ENCODE measurements around the gene TFDP1.

DNA sequence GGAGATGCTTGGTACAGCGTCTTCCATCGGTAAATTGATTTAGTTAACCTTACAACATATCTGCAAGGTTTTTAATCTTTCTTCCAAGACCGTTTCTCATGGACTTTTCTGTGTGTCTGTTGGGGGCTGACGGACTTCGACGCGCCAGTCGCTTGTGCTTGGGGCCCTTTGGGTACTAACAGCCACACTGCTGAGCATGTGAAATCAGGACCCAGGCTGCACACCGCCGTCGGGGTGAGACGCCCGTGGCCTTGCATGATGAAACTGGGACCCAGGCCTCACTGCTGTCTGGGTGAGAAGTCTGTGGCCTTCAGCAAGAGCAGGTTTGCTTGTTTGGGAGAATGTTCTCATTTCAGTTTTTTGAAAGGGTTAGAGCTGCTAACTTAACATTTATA lies 63.7 kb downstream of the TFDP1 start:
- TF ChIP-seq, protein P1, sequence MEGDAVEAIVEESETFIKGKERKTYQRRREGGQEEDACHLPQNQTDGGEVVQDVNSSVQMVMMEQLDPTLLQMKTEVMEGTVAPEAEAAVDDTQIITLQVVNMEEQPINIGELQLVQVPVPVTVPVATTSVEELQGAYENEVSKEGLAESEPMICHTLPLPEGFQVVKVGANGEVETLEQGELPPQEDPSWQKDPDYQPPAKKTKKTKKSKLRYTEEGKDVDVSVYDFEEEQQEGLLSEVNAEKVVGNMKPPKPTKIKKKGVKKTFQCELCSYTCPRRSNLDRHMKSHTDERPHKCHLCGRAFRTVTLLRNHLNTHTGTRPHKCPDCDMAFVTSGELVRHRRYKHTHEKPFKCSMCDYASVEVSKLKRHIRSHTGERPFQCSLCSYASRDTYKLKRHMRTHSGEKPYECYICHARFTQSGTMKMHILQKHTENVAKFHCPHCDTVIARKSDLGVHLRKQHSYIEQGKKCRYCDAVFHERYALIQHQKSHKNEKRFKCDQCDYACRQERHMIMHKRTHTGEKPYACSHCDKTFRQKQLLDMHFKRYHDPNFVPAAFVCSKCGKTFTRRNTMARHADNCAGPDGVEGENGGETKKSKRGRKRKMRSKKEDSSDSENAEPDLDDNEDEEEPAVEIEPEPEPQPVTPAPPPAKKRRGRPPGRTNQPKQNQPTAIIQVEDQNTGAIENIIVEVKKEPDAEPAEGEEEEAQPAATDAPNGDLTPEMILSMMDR (IDR thresholded peaks at IDR 0.05): no peak
- no peak for TF ChIP-seq POLR2A (IDR thresholded peaks at IDR 0.05)

Data from right lobe of liver (tissue), 4 donors.